Heart left ventricle (tissue), 13 donors: ENCODE measurements around the gene FGD3.

Experiments used
- CTCF ChIP-seq, 12 donors: fragments of 200-600 bp; sonication (generic) in 4 of 12; IDR thresholded peaks; one replicate each; pipeline versions ENCODE4 v1.5.0 to v1.8.0; 2018 to 2022; ENCODE audit warnings: antibody characterized with exemption in 12 of 12, mild to moderate bottlenecking in 5 of 12
- POLR2A ChIP-seq, 2 donors: fragments of 450-650 bp; IDR thresholded peaks; one replicate each; pipeline ENCODE4 v1.6.1; 2017; ENCODE audit warnings: antibody characterized with exemption in 2 of 2, mild to moderate bottlenecking in 2 of 2, moderate library complexity in 2 of 2
- donor health status: ischemic (EF 13 %, LVEDD 7.1; RV severe dilation, severe dysfunction).
- donor health status: DM: no; HTN: yes; CAD: no.
- donor health status: DM: no; HTN: no; CAD: no.
- donor health status: ischemic (EF 25% LVEDD 6.9; RV normal size, moderate dysfunction).
- donor health status: ischemic (EF 25% LVEDD 5.7; RV mildly dilated, moderate dysfunction).
- donor health status: ischemic (EF 35%, LVEDD 5.7; RV mildly dilated, moderate dysfunction).
- donor health status: nonischemic (EF 11% LVEDD 7.7; RV severe dilation, severe dysfunction).
- donor health status: DM: yes; HTN: yes; CAD: no.
- donor health status: PGD.
- donor health status: ischemic (EF 29% LVEDD 5.4; RV normal size, mild dysfunction).
- donor health status: nonischemic (EF 23%, LVEDD 6.1; RV moderate dilation, normal function).

- no peak for TF ChIP-seq CTCF (IDR thresholded peaks at IDR 0.05)
- no peak for TF ChIP-seq POLR2A (IDR thresholded peaks at IDR 0.05)
Observed at GRCh38 chr9:92947268-92948037, at the start of gene FGD3.
